WERI-Rb-1 (cell line): ENCODE results near the gene TRRAP.

Experiments
- DNase-seq: peaks from one replicate; pipeline ENCODE4 v3.0.0-alpha.2; 2020
- H3K27ac ChIP-seq: fragments of 250-450 bp; sonication (Bioruptor Pico); 2 replicates; pipeline ENCODE4 v1.5.1; 2020; ENCODE audit warnings: mild to moderate bottlenecking, moderate library complexity
- H3K27me3 ChIP-seq: fragments of 250-450 bp; sonication (Bioruptor Pico); 2 replicates; pipeline ENCODE4 v1.5.1; 2021; ENCODE audit warnings: mild to moderate bottlenecking, low read depth, moderate library complexity; ENCODE audit not compliant: insufficient read depth, severe bottlenecking
- H3K36me3 ChIP-seq: fragments of 250-450 bp; sonication (Bioruptor Pico); 2 replicates; pipeline ENCODE4 v1.5.1; 2020; ENCODE audit warnings: mild to moderate bottlenecking, moderate library complexity
- H3K4me3 ChIP-seq: 2 replicates; pipeline ENCODE4 v1.5.1; 2011; ENCODE audit warnings: low read depth, mild to moderate bottlenecking, control low read depth, low read length
- H3K9me3 ChIP-seq: fragments of 250-450 bp; sonication (Bioruptor Pico); 2 replicates; pipeline ENCODE4 v1.5.1; 2021; ENCODE audit warnings: mild to moderate bottlenecking, moderate library complexity; ENCODE audit not compliant: severe bottlenecking
- CTCF ChIP-seq: IDR thresholded peaks from 2 replicates; pipeline ENCODE4 v1.5.1; 2011; ENCODE audit warnings: low read depth, mild to moderate bottlenecking, control low read depth, inconsistent platforms, low read length

TRRAP gene

GRCh38 chr7:98878365-98879197, at the start of gene TRRAP:
TRRAP (plus strand) TSS chr7:98878532; CDS start chr7:98881151, 2,619 bp downstream.
- H3K27ac ChIP-seq = peak within 1 kb of the TSS; percentile 98
- peak; percentile 75 for DNase-seq

GRCh38 chr7:98830972-98831548, 47.3 kb upstream of the TRRAP start:
- no peaks in the 10 kb centered on the region for H3K36me3 ChIP-seq
- no peak overlapping the region for H3K27ac ChIP-seq
- no peak for TF ChIP-seq CTCF
- H3K27me3 ChIP-seq = no peaks in the 10 kb centered on the region
- H3K4me3 ChIP-seq = no peak overlapping the region
- H3K9me3 ChIP-seq = no peaks in the 10 kb centered on the region
- no peak for DNase-seq

More at GRCh38 chr7:98878365-98879197, at the start of gene TRRAP:
- peak; percentile 77 for TF ChIP-seq CTCF
- no peaks in the 10 kb centered on the region for H3K9me3 ChIP-seq
- peaks cover 36% of the 10 kb centered on the region for H3K36me3 ChIP-seq
- H3K4me3 ChIP-seq = peak within 1 kb of the TSS; percentile 88
- H3K27me3 ChIP-seq = no peaks in the 10 kb centered on the region

GRCh38 chr7:98831641-98832221, 46.6 kb upstream of the TRRAP start:
- H3K9me3 ChIP-seq = no peaks in the 10 kb centered on the region

GRCh38 chr7:98833022-98833421, 45.3 kb upstream of the TRRAP start:
- H3K27me3 ChIP-seq = no peaks in the 10 kb centered on the region
- no peaks in the 10 kb centered on the region for H3K36me3 ChIP-seq
- no peak overlapping the region for H3K27ac ChIP-seq
- DNase-seq = no peak
- no peak overlapping the region for H3K4me3 ChIP-seq
- no peaks in the 10 kb centered on the region for H3K9me3 ChIP-seq
- no peak for TF ChIP-seq CTCF

More at GRCh38 chr7:98831641-98832221, 46.6 kb upstream of the TRRAP start:
- no peaks in the 10 kb centered on the region for H3K27me3 ChIP-seq
- peak; percentile 36 for DNase-seq
- H3K27ac ChIP-seq = no peak overlapping the region
- TF ChIP-seq CTCF = peak; percentile 79
- H3K36me3 ChIP-seq = no peaks in the 10 kb centered on the region
- H3K4me3 ChIP-seq = no peak overlapping the region

GRCh38 chr7:98834949-98835348, 43.4 kb upstream of the TRRAP start:
- Histone ChIP-seq H3K36me3 (no peaks in the 10 kb centered on the region), H3K4me3 (no peak overlapping the region)

More at GRCh38 chr7:98834949-98835348, 43.4 kb upstream of the TRRAP start:
- no peaks in the 10 kb centered on the region for H3K9me3 ChIP-seq
- TF ChIP-seq CTCF = no peak
- no peaks in the 10 kb centered on the region for H3K27me3 ChIP-seq
- H3K27ac ChIP-seq = no peak overlapping the region
- DNase-seq = no peak
